Activated CD4-positive, CD25-positive, alpha-beta regulatory T cell treated with anti-CD3 and anti-CD28 coated beads, Interleukin-2, amount 50 U/mL, for 16 hours (primary cell): ENCODE data around the gene HHIP.

ENCODE experiments used
- DNase-seq: peaks from one replicate; pipeline ENCODE4 v3.0.0-alpha.2; 2020; ENCODE audit warnings: low read depth, low spot score

HHIP gene

GRCh38 chr4:144705601-144706590 is 59.9 kb downstream of the HHIP start:
- no peak for DNase-seq

GRCh38 chr4:144709159-144709558 is 63.2 kb downstream of the HHIP start:
- no peak for DNase-seq

DNA sequence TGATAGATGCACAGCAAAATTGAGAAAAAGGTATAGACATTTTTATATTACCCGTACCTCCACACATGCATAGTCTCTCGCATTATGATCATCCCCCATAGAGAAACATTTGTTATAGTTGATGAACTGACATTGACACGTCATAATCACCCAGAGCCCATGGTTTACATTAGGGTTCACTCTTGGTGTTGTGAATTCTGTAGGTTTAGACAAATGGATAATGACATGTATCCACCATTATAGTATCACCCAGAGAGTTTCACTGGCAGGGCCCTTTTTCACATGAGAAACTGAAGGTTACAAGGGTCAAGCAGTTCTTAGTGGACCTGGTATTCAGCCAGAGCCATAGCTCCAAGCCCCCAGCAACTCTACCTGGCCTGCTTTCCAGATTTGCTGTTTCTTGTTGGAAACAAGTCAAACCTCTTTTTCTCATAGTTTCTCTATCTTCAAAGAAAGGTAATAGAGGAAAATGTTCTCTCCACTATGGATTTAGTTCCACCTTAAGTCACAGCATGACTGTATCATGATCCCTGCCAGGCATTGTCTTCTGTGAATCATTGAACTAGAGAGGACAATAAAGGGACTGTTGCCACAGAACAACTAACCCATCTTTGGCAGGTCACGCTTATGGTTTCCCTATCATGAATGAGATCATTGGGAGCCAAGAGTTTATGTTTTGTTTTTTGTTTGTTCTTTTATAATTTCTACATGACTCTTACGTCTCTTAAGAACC is 64.0 kb downstream of the HHIP start:
- DNase-seq = no peak

DNA sequence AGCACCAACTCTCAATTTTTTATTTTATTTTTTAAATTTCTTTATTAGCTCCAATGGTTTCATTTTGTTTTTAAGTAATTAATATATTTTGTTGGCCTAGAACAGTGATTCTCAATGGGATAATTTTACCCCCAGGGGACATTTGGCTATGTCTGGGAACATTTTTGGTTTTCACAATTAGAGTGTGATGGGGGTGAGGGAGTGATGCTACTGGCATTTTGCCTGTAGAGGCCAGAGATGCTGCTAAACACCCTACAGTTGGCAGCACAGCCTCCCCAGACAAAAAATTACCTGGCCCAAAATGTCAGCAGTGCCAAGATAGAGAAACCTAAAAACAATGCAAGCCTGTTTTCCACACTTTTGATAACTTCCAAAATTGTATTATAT is 64.6 kb downstream of the HHIP start:
- no peak for DNase-seq

- no peak for DNase-seq
Observed at GRCh38 chr4:144711700-144712456, 65.9 kb downstream of the HHIP start.

GRCh38 chr4:144712775-144713174 is 66.8 kb downstream of the HHIP start:
- no peak for DNase-seq

DNA sequence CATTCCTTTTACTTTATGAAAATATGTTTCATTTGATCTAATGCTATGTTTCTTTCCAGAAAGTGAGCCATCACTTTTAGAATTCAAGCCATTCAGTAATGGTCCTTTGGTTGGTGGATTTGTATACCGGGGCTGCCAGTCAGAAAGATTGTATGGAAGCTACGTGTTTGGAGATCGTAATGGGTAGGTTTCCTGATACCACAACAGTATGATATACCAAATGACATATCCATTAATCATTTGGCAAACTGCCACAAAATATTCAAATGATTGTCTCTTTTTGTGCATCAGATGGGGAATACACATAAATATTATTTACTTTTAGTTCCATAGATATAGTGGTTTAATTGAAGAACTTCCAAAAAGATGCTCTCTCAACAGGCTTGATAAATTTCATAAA is 68.2 kb downstream of the HHIP start:
- DNase-seq = no peak

- no peak for DNase-seq
Observed at GRCh38 chr4:144715230-144715629, 69.3 kb downstream of the HHIP start.

GRCh38 chr4:144716778-144717177 is 70.8 kb downstream of the HHIP start:
- no peak for DNase-seq

GRCh38 chr4:144718958-144719512 is 73.1 kb downstream of the HHIP start:
- no peak for DNase-seq

GRCh38 chr4:144720491-144720890 is 74.5 kb downstream of the HHIP start:
- DNase-seq = no peak

DNA sequence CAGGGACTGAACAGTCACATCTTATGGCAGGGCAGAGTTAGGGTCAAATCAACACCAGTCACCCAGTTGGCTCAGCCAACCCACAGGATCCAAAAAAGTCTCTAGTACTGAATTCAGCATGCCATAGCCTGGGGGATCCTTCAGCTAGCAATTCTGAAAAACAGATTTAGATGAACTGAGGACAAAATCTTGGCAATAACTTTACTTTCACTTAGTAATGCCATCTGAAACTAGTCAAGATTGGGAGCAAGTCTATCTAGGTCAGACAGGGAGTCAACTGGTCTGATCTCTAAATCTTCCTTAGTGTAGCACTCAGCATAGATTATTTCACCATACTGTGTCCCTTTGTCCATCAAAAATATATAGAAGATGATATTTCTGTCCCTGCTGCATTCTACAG is 76.0 kb downstream of the HHIP start:
- no peak for DNase-seq

DNA sequence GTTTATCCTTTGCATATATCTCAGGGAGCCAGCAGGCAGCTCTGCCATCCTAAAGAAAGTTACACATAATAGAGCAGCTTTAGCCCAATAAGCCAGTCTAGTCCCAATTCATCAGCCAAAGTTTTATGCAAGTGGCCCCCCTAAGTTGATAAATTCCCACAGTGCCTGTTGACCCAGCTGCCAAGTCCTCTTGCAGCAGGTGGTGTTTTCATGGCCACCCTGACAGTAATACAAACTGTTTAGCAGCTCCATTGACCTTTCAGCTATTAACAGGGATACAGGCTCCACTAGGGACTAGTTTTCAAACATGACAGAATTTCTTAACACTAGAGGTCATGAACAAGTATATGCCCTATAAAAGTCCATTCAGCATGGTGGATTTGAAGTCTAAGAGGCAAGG is 77.5 kb downstream of the HHIP start:
- DNase-seq = no peak

- DNase-seq = no peak
Observed at GRCh38 chr4:144729175-144729574, 83.2 kb downstream of the HHIP start.

GRCh38 chr4:144732584-144733428 is 86.8 kb downstream of the HHIP start:
- DNase-seq = no peak

- DNase-seq = no peak
Observed at GRCh38 chr4:144733566-144733965, 87.6 kb downstream of the HHIP start.

DNA sequence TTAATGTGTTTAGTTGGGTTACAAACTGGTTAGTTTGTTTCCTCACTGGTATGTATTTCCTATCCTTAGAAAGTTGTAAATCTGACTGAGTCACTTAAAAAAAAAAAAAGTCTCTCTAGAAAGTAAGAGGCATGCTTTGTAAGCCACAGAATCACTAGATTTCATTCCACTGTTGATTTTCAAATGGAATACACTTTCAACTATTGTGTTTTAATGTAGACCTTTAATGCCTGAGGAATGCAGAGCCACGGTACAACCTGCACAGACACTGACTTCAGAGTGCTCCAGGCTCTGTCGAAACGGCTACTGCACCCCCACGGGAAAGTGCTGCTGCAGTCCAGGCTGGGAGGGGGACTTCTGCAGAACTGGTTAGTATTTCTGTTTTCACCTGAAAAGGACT is 88.6 kb downstream of the HHIP start:
- no peak for DNase-seq

- DNase-seq = no peak
Observed at GRCh38 chr4:144738649-144739048, 92.7 kb downstream of the HHIP start.

DNA sequence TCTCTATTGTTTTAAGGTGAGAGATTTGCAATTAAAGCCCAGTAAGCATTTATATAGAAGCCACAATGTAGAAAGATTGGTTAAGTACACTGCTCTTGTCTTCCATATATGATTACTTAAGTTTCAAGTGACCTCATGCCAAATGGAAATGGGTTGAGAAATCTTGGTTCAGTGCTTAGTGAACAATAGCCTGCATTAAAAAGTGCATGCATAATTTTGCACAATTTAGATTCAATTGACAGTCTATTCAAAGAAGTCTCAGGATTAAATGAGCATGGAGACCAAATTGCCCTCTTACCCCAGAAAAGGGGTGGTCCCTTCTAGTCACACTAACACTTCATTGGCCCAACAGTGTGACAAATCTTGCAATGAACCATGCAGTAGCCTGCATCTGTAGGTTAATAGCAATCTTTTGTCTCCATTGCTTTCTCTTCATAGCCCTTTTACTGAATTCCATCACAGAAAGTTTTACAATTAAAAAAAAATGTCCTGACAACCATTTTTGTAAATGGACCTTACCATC is 93.6 kb downstream of the HHIP start:
- DNase-seq = no peak

DNA sequence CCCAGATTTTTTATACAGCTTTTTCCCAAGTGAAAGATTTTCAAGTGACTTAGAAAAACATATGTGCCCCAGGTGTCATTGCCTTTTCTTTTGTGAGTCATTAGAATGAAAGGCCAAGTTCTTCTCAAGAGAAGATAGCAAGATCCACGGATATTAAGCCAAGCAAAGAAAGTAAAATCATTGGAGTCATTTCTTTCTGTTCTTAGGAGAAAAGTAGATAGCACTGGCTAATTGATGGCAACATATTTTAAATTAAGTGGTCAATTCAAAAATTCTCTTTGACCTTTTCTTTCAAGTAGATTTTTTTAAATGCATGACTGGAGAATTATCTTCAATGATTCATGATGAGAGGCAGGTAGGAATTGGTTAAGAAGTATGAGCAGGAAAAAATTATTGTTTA is 94.4 kb downstream of the HHIP start:
- DNase-seq = no peak
